Measurements from ENCODE around the gene MYMK. TPM values are rescaled to one million over a fixed set of nuclear protein-coding genes. Genes with fewer than 3 reads are reported as not detected.

The MYMK gene
- total and polyA plus RNA-seq, 10 donors, result not detected

DNA sequence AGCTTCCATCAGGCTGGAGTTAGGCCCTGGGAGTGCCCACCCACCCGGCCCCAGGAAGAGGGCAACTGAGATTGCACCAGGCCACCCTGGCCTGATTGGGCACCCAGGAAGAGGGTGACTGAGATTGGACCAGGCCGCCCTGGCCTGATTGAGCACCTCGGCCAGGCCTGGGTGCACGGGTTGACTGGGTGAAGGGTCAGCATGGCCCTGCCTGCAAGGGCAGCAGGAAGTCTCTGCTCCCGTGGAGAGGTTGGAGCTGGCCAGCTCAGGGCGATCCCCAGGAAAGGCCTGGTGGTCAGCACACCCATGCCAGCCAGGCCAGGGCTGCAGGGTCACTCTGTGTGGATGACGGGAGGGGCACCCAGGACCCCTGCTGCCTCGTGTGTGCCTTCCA is 21.5 kb upstream of the MYMK start:
- Histone ChIP-seq H3K4me1 (peaks cover 0 to 31% (median 23%) of the 10 kb centered on the region in 6 donors), H3K4me3 (no peak overlapping the region), H3K27me3 (replicated peaks in 1 of 7) (peaks cover 0 to 8% (median 0%) of the 10 kb centered on the region in 7 donors), H3K9me3 (no peaks in the 10 kb centered on the region), H3K27ac (peak overlapping the region in 6 of 8 donors; percentile 24 to 74 (median 72)), H3K36me3 (peaks cover 0 to 7% (median 0%) of the 10 kb centered on the region in 6 donors)
- DNase-seq, result no peak
- 58 to 78% (median 62%) methylated on average over 4 to 8 of the region's 8 CpGs for WGBS, 5 donors
- TF ChIP-seq POLR2A (IDR thresholded peaks at IDR 0.05) (no peak), POLR2AphosphoS5 (IDR thresholded peaks at IDR 0.05) (peak in 1 of 3 donors; percentile 27), CTCF (IDR thresholded peaks at IDR 0.05 in 8 of 11, conservative IDR thresholded peaks at IDR 0.05 in 3 of 11) (no peak)
- intact Hi-C loops (cut with DNase I; ENCODE audit: low total_unique reads), result no loop called here

DNA sequence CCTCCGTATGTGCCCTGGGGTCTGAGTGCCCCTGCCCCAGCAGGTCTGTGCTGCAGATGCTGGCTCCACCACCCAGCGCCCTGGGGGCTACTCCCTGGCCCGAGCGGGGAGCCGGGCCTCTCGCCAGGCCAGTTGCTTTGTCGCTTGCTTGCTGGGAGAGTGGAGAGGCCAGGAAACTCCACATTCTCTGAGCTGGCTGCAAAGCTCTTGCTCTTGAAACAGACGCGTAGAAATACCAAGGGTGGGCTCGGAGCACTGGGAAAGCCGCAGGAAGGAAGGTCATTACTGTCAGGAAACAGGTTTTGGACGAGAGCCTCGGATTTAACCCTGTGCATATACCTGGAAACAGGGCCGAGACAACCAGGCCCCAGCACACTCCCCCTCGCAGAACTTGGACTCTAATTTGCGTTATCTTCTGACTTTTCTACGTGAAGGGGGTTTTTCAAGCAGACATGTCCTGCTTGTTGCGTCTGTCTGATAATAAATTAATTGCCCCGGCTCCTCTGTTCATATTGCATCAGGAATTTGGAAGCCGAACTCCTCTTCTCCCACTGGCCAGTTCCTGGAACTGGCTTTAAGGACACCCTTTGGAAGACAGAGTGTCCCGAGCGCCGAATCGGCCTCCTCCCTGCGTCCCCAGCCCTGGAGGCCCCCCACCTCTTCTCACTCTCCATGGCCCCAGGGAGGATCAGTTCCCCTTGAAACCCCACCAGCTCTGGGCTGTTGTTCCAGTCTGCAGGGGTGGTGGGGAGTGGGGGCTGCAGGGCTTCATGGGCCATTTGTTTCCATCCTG is 20.9 kb upstream of the MYMK start:
- H3K4me1 ChIP-seq, result peaks cover under 1 to 37% (median 25%) of the 10 kb centered on the region in 6 donors
- no peaks in the 10 kb centered on the region for H3K9me3 ChIP-seq
- H3K4me3 ChIP-seq, result no peak overlapping the region
- WGBS, 5 donors, result 43 to 73% (median 66%) methylated on average over 19 to 25 of the region's 25 CpGs
- intact Hi-C loops (cut with DNase I; ENCODE audit: low total_unique reads), result no loop called here
- peaks cover 0 to 12% (median 0%) of the 10 kb centered on the region in 7 donors for H3K27me3 ChIP-seq (replicated peaks in 1 of 7)
- TF ChIP-seq POLR2AphosphoS5 (IDR thresholded peaks at IDR 0.05) (peak in 1 of 3 donors; percentile 18), POLR2A (IDR thresholded peaks at IDR 0.05) (no peak)
- H3K36me3 ChIP-seq, result peaks cover 0 to 12% (median 0%) of the 10 kb centered on the region in 6 donors
- DNase-seq, result no peak
- H3K27ac ChIP-seq, result peak overlapping the region in 6 of 8 donors; percentile 43 to 74 (median 72)

- Histone ChIP-seq H3K27me3 (replicated peaks in 1 of 7) (peaks cover 0 to 22% (median 12%) of the 10 kb centered on the region in 7 donors), H3K36me3 (peaks cover 0 to 13% (median 0%) of the 10 kb centered on the region in 6 donors), H3K4me1 (peaks cover 17 to 54% (median 34%) of the 10 kb centered on the region in 6 donors), H3K9me3 (no peaks in the 10 kb centered on the region), H3K4me3 (no peak overlapping the region), H3K27ac (peak overlapping the region in 4 of 8 donors; percentile 21 to 74 (median 74))
- TF ChIP-seq POLR2A (IDR thresholded peaks at IDR 0.05) (no peak), POLR2AphosphoS5 (IDR thresholded peaks at IDR 0.05) (no peak), CTCF (IDR thresholded peaks at IDR 0.05 in 8 of 11, conservative IDR thresholded peaks at IDR 0.05 in 3 of 11) (no peak)
- intact Hi-C loops (cut with DNase I; ENCODE audit: low total_unique reads), result no loop called here
- WGBS, 5 donors, result 70 to 81% (median 78%) methylated on average over 11 to 16 of the region's 16 CpGs
- no peak for DNase-seq
These were observed 19.2 kb upstream of the MYMK start for GRCh38 chr9:133543772-133544467.

DNA sequence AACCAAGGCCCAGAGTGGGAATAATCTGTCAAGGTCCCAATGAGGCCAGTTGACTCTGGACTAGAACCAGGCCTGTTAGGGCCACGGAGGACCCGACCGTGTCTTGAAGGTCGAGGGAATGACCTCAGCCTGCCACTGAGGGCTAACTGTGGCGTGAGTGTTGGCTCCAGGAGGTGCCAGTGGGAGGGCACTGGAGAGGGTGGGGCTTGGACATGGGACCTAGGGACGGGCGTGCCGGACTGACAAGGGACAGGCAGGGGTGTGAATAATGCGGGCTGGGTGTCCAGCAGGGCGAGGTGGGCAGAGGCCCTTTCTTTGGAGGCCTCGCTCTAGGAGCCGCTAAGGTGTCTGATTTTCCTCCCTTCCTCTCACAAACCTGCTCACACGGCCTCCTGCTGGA is 17.2 kb upstream of the MYMK start:
- no peaks in the 10 kb centered on the region for H3K9me3 ChIP-seq
- intact Hi-C loops (cut with DNase I; ENCODE audit: low total_unique reads), result no loop called here
- peaks cover 17 to 65% (median 37%) of the 10 kb centered on the region in 6 donors for H3K4me1 ChIP-seq
- DNase-seq, result no peak
- H3K27ac ChIP-seq, result no peak overlapping the region
- no peak overlapping the region for H3K4me3 ChIP-seq
- TF ChIP-seq POLR2A (IDR thresholded peaks at IDR 0.05) (no peak), CTCF (IDR thresholded peaks at IDR 0.05 in 8 of 11, conservative IDR thresholded peaks at IDR 0.05 in 3 of 11) (no peak), POLR2AphosphoS5 (IDR thresholded peaks at IDR 0.05) (no peak)
- WGBS, 5 donors, result 79 to 93% (median 88%) methylated on average over 10 to 13 of the region's 13 CpGs
- H3K36me3 ChIP-seq, result peaks cover 0 to 7% (median 0%) of the 10 kb centered on the region in 6 donors
- H3K27me3 ChIP-seq (replicated peaks in 1 of 7), result peaks cover 0 to 36% (median 12%) of the 10 kb centered on the region in 7 donors

Data from spleen (tissue), 11 donors.